ENCODE data around the gene CASKIN2.

GRCh38 chr17:75460295-75460694, 55.0 kb downstream of the CASKIN2 start:
- TF ChIP-seq CTCF (IDR thresholded peaks at IDR 0.05; ENCODE audit: low read depth, low read length, missing input control) (no peak), REST (IDR thresholded peaks at IDR 0.05) (no peak), MAX (IDR thresholded peaks at IDR 0.05) (no peak), RAD21 (IDR thresholded peaks at IDR 0.05) (no peak), RXRA (IDR thresholded peaks at IDR 0.05) (no peak), ATF3 (IDR thresholded peaks at IDR 0.05) (no peak), YY1 (IDR thresholded peaks at IDR 0.05) (no peak), TAF1 (conservative IDR thresholded peaks at IDR 0.05) (no peak), ZBTB33 (IDR thresholded peaks at IDR 0.05) (no peak), EGR1 (IDR thresholded peaks at IDR 0.05; ENCODE audit: low read depth in 2 of 2) (no peak), JUND (IDR thresholded peaks at IDR 0.05) (no peak), GABPA (IDR thresholded peaks at IDR 0.05 in 1 of 2, conservative IDR thresholded peaks at IDR 0.05 in 1 of 2) (no peak), HNF4A (conservative IDR thresholded peaks at IDR 0.05) (no peak)

Measured in liver (tissue), 3 donors.